Kidney epithelial cell (primary cell): ENCODE results near the gene MLLT3. TPM values are rescaled to one million over a fixed set of nuclear protein-coding genes. Genes with fewer than 3 reads are reported as not detected.

ENCODE experiments used
- DNase-seq: peaks from one replicate; pipeline ENCODE4 v3.0.0-alpha.2; 2010; ENCODE audit warnings: low read depth
- H3K27me3 ChIP-seq: 2 replicates; pipeline ENCODE4 v1.6.0; 2011; ENCODE audit warnings: low read length; ENCODE audit not compliant: control insufficient read depth, insufficient read depth
- H3K36me3 ChIP-seq: 2 replicates; pipeline ENCODE4 v1.5.1; 2011; ENCODE audit warnings: low read length; ENCODE audit not compliant: control insufficient read depth, insufficient read depth
- H3K4me3 ChIP-seq: 2 replicates; pipeline ENCODE4 v1.5.1; 2011; ENCODE audit warnings: low read depth, mild to moderate bottlenecking, control low read depth, low read length
- CTCF ChIP-seq: IDR thresholded peaks from 2 replicates; pipeline ENCODE4 v1.5.1; 2011; ENCODE audit warnings: mild to moderate bottlenecking, moderate library complexity, low read length, control low read depth, inconsistent platforms; ENCODE audit not compliant: insufficient read depth, poor library complexity, severe bottlenecking
- total RNA-seq: library from RNA; depleted of rRNA; stranded (reverse); fragments of >200 nt; gene quantifications from 2 replicates; pipeline ENCODE4 v1.2.3, GENCODE V29; 2015

MLLT3 gene
- 16.2 and 32.4 TPM in 2 replicates for total RNA-seq

DNA sequence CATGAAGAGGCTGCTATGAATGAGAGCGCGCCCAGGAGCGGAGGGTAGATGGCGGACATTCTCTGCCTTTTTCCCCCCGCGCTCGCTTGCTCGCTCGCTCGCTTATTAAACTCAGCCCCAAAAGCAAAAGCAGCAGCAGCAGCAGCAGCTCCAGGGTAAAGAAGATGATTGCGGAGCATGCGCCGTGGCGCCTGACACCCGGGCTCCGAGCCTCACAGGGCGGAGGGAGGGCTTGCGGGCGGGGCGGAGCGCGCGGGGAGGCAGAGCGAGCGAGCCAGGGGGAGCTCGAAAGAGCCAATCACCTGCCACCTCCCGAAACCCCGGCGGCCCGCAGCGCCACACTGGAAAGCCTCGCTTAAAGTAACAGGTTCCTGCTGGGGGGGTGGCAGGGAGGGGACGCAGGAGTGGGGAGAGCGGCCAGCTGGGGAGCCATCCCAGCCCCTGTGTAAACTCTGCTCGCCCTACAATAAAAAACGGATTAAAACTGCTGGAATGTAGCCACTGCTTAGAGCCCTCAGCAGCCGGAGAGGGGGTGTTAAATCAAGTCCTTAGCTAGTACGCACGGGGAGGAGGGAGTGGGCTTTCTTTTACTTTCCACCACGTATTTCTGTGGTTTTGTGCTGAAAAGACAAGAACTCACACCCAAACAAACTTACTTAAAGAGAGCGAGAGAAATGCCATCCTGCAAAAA lies at the start of gene MLLT3:
Gene MLLT3, minus strand, starts transcription at position 170 of the 691 bp plus-strand sequence.
- no peak for TF ChIP-seq CTCF
- Histone ChIP-seq H3K4me3 (peak within 1 kb of the TSS; percentile 90), H3K36me3 (no peaks in the 10 kb centered on the region), H3K27me3 (no peaks in the 10 kb centered on the region)
- DNase-seq: peak; percentile 70

GRCh38 chr9:20671635-20672034 lies 49.3 kb upstream of the MLLT3 start:
- no peaks in the 10 kb centered on the region for H3K36me3 ChIP-seq
- no peaks in the 10 kb centered on the region for H3K27me3 ChIP-seq
- TF ChIP-seq CTCF: no peak
- DNase-seq: no peak
- H3K4me3 ChIP-seq: no peak overlapping the region

DNA sequence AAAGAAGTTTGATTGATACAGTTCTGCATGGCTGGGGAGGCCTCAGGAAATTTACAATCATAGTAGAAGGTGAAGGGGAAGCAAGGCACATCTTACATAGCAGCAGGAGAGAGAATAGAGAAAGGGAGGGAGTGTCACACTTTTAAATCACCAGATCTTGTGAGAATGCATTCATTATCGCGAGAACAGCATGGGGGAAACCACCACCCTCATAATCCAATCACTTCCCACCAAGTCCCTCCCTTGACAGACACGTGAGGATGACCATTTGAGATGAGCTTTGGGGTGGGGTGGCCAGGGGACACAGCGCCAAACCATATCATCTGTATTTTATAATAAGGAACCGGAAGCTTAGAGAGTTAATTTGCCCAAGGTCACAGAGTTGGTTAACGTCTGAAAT lies 48.1 kb upstream of the MLLT3 start:
- no peak for TF ChIP-seq CTCF
- no peak for DNase-seq
- H3K36me3 ChIP-seq: no peaks in the 10 kb centered on the region
- no peak overlapping the region for H3K4me3 ChIP-seq
- no peaks in the 10 kb centered on the region for H3K27me3 ChIP-seq

DNA sequence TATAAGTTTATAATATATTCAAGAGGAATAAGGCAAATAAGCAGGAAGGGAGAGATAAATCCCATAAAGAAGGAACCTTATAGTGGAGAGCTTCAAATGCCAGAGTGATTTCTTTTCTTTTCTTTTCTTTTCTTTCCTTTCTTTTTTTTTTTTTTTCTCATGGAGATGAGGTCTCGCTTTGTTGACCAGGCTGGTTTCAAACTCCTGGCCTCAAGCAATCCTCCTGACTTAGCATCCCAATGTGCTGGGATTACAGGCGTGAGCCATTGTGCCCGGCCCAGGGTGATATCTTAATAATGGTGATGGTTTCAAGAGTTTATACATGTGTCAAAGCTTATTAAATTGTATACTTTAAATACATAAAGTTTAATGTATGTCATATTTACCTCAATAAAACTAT lies 42.2 kb upstream of the MLLT3 start:
- H3K27me3 ChIP-seq: no peaks in the 10 kb centered on the region
- DNase-seq: no peak
- H3K4me3 ChIP-seq: no peak overlapping the region
- TF ChIP-seq CTCF: no peak
- H3K36me3 ChIP-seq: no peaks in the 10 kb centered on the region

DNA sequence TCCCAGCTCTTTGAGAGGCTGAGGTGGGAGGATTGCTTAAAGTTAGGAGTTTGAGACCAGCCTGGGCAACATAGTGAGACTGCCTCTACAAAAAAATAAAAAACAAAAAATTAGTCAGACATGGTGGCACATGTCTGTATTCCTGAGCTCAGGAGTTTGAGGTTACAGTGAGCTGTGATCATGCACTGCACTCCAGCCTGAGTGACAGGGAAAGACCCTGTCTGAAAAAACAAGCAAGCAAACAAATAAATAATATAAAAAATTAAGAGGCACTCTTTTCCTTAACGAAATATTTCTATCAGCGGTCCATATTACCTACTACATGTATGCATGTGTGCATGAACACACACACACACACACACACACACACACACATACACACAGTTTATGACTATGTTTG lies 40.8 kb upstream of the MLLT3 start:
- no peak for DNase-seq
- TF ChIP-seq CTCF: no peak
- H3K36me3 ChIP-seq: no peaks in the 10 kb centered on the region
- H3K4me3 ChIP-seq: no peak overlapping the region
- H3K27me3 ChIP-seq: no peaks in the 10 kb centered on the region

- Histone ChIP-seq H3K4me3 (no peak overlapping the region), H3K36me3 (no peaks in the 10 kb centered on the region), H3K27me3 (no peaks in the 10 kb centered on the region)
- TF ChIP-seq CTCF: no peak
- DNase-seq: no peak
These were observed 39.9 kb upstream of the MLLT3 start for GRCh38 chr9:20662156-20662555.
